Measurements from ENCODE around the gene GRM2. TPM values are rescaled to one million over a fixed set of nuclear protein-coding genes. Genes with fewer than 3 reads are reported as not detected.

The GRM2 gene
- total RNA-seq, 1 experiment from 2014 or later, result not detected

DNA sequence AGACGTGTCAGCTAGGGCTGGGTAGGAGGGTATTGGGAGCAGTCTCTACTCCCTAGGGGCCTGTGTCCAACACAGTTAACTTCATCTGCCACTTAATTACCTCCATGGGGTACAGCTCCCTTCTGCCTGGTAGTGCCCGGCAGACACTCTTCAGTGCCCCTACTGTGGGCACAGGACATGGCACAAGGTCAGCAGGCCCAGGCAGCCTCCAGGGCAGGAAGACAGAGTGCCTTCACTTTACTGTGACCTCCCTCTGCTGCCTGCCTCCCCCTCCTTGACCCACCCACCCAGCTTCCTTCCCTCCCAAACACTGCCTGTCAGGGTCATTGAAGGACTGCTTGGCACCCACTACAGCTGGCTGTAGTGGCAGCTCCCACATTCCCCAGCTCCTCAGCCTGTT lies 6.5 kb upstream of the GRM2 start:
- in situ Hi-C loops (cut with HindIII; ENCODE audit: low pct_unique_long_range_greater_than_20kb, low sequenced_read_pairs), result no loop called here
- no peak for DNase-seq (ENCODE audit: low read depth)

DNA sequence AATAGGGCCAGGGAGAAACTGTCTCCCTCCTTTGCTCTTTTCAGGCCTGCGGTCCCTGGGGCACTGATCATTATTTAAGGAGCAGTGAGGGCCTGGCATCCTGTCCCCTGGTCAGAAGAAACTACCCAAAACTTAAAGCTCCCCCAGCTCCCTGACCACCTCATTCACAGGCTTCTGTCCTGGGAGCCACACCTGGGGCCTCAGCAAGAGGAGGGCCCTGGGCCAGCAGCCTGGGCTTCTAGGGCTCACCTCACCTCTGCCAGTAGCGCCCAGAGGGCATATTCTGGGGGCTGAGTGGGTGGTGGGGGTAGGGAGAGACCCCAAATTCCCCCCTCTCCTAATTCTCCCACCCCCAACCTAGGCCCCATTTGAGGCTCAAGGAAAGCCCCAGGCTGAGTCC lies 4.7 kb upstream of the GRM2 start:
- DNase-seq (ENCODE audit: low read depth), result no peak
- in situ Hi-C loops (cut with HindIII; ENCODE audit: low pct_unique_long_range_greater_than_20kb, low sequenced_read_pairs), result no loop called here

DNA sequence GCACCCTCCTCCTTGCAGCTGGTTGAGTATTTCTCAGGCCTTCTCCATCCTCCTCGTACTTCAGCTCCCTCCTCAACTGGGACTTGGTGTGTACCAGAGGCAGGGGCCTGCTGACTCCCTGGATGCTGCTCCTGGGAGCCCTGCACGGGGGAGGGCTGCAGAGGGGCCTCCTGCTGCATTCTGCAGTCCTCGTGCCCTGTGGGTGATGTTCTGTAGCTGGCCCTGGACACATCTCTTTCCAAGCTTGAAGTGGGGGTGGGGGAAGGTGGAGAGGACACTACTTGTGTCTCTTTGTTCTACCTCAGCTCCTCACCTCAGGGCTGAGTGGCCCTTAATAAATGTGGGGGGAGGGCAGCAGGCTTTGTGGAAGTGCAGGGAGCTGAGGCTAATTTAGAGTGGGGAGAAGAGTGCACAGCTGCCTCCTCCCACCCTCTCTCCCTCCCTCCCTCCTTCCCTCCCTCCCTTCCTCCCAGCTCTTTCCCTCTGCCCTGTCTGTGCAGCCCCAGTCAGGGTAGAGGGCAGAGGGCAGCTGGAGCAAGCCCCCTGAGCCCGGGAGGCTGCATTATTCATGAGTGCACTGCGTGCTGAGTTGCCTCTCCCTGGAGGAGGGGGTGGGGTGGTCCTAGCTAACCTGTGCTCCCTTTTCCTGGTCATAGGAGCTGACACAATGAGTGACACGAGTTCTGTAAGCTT lies 3.7 kb upstream of the GRM2 start:
- in situ Hi-C loops (cut with HindIII; ENCODE audit: low pct_unique_long_range_greater_than_20kb, low sequenced_read_pairs), result no loop called here
- no peak for DNase-seq (ENCODE audit: low read depth)

DNA sequence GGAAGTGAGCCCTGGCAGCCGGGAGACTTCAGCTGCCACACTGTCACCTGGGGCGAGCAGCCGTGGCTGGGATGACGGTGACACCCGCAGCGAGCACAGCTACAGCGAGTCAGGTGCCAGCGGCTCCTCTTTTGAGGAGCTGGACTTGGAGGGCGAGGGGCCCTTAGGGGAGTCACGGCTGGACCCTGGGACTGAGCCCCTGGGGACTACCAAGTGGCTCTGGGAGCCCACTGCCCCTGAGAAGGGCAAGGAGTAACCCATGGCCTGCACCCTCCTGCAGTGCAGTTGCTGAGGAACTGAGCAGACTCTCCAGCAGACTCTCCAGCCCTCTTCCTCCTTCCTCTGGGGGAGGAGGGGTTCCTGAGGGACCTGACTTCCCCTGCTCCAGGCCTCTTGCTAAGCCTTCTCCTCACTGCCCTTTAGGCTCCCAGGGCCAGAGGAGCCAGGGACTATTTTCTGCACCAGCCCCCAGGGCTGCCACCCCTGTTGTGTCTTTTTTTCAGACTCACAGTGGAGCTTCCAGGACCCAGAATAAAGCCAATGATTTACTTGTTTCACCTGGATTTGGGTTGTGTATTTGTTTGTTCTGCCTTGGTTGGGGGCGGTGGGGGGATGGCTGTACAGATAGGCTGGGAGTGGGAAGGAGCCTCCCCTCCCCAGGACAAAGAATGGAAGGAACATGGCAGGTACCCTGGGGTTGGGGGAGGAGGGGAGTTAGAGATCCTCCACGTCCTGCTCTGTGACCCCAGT lies 2.9 kb upstream of the GRM2 start:
- DNase-seq (ENCODE audit: low read depth), result no peak
- in situ Hi-C loops (cut with HindIII; ENCODE audit: low pct_unique_long_range_greater_than_20kb, low sequenced_read_pairs), result no loop called here

DNA sequence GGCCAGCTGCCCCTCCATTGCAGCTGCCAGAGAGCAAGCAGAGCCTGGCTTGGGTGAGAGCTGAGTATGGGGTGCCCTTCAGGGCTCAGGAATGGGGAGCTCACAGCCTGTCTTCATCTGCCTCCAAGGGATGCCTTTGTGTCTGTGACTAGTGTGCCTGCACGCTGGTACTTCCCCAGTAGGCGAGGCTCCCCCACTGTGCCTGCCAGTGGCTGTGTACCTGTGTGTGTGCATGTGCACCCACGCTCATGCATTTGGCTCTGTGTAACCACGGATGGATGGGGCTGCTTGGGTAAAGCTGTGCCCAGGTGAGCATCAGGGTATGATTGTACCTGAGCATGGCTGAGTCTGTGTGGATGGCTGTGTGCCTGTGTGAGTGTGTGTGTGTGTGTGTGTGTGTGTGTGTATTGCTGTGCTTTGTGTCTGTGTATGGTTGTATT lies 2.3 kb upstream of the GRM2 start:
- DNase-seq (ENCODE audit: low read depth), result no peak
- in situ Hi-C loops (cut with HindIII; ENCODE audit: low pct_unique_long_range_greater_than_20kb, low sequenced_read_pairs), result no loop called here

DNA sequence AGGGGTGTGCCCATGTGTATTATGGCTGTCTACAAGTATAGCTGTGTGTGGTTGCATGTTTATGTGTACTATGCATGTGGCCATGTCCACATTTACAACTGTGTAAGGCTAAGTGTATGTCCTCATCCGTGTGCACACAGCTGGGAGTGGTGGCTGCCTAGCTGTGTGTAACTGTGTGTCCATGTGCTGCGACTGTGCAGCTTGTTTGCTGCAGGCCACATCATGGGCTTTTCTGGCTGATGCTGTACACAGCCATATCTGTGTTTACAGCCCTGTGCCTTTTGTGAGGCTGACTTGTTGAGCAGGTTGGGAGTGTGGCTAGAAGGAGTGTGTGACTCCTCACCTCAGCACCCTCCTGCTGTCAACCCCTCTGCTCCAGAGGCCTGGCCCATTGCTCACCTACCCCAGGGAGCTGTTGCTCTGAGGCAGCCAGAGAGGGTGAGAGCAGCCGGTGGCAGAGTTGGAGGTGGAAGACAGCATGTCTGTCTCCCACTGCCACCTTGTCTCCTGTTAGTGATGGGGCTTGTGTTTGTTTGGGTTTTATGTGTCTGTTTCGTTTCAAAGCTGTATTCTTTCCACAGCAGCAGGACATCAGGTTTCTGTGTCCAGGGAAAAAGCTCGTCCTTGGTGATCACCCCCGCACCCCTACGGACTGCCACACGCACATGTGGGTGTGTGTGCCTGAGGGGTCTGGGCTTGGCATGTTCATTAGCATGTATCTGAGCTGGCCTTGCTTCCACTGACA lies 1.4 kb upstream of the GRM2 start:
- in situ Hi-C loops (cut with HindIII; ENCODE audit: low pct_unique_long_range_greater_than_20kb, low sequenced_read_pairs), result no loop called here
- no peak for DNase-seq (ENCODE audit: low read depth)

DNA sequence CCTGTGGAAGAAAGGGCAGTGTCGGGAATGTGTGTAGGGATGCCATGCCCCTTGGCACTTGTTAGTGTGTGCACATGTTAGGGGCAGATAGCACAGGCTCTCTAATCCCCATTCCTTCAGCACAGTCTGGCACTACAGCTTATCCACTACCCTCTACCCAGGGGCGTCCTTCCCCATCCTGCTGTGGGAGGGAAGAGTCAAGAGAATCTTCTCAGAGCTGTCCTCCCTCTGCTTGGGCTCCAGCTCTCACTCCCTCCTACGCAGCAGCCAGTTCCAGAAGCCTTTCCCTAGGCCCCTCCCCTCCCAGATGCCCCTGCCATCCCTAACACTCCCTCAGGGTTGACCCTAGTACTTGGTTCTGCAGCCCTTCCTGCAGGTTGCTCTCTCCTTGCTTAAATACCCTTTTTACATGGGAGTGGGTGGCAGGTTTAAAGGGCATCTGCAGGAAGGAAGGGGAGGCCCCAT lies 815 bp upstream of the GRM2 start:
- DNase-seq (ENCODE audit: low read depth), result no peak
- in situ Hi-C loops (cut with HindIII; ENCODE audit: low pct_unique_long_range_greater_than_20kb, low sequenced_read_pairs), result no loop called here

DNA sequence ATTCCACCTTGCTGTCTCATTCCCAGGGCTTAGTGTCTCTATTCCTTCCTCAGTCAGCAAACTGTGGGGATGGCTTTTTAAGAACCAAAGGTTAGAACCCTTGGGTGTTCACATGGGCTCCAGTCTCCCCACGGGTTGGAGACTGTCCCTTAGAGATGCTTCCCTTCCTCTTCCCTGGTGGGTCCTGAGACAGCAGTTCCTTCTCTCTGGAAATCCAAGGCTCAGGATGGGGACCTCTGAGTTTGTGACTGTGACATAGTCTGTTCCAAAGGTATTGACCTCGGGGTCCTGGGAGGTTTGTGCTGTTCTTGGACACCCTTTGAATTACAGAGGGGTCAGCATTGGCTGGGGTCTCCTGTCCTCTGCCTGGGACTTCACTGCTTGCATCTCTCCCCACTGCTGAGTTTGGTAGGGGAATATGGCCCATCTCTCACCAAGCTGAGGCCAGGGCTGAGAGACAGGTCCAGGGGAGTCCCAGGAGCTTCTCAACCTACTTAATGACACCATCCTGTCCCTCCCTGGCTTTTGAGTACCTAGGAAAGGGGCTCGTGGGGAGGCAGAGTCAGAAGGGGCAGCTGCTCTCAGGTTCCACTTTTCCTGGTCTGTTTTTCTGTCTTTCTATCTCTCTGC lies 1.5 kb downstream of the GRM2 start:
- in situ Hi-C loops (cut with HindIII; ENCODE audit: low pct_unique_long_range_greater_than_20kb, low sequenced_read_pairs), result no loop called here
- no peak for DNase-seq (ENCODE audit: low read depth)

DNA sequence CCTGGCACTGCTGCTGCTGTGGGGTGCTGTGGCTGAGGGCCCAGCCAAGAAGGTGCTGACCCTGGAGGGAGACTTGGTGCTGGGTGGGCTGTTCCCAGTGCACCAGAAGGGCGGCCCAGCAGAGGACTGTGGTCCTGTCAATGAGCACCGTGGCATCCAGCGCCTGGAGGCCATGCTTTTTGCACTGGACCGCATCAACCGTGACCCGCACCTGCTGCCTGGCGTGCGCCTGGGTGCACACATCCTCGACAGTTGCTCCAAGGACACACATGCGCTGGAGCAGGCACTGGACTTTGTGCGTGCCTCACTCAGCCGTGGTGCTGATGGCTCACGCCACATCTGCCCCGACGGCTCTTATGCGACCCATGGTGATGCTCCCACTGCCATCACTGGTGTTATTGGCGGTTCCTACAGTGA lies 2.1 kb downstream of the GRM2 start:
- DNase-seq (ENCODE audit: low read depth), result no peak
- in situ Hi-C loops (cut with HindIII; ENCODE audit: low pct_unique_long_range_greater_than_20kb, low sequenced_read_pairs), result no loop called here

DNA sequence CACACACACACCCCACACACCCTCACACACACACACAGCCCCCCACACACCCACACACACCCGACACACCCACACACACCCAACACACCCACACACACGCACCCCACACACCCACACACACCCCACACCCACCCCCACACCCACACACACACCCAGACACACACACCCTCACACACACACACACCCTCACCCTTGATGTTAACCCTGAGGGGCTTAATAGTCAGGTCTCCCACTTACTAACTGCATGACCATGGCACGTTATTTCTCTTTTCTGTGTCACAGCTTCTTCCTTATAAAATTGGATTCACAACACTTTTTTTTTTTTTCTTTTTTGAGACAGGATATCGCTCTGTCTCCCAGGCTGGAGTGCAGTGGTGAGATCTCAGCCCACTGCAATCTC lies 2.8 kb downstream of the GRM2 start:
- in situ Hi-C loops (cut with HindIII; ENCODE audit: low pct_unique_long_range_greater_than_20kb, low sequenced_read_pairs), result no loop called here
- DNase-seq (ENCODE audit: low read depth), result no peak

DNA sequence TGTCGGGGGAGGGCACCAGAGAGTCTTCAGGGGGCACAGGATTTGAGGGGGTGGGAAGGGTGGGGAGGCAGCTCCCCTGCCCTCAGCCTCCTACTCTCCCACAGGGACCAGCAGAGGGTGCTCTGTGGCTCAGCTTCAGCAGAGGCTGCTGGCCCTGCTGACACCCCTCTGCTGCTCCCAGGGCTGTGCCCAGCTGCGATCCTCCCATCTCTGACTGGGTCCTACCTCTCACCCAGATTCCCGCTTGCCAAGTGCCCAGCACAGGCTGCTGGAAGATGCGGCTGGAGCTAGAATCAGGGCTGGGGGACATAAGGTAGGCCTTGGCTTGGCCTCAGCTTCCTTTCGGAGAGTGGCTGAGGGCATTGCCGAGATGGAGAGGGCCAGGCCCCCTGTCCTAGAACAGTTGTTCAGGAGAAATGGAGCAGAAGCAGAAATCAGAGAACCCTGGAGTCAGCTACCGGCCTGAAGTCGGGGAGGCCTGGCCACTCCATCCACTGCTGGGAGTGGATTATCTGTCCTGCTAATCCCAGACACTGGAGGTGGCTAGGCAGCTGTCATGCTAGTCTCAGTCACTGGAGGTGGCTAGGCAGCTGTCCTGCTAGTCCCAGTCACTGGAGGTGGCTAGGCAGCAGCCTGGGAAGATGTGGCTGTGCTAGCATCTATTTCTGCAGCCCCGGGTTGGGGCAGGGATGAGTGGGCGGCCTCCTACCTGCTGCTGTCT lies 3.9 kb downstream of the GRM2 start:
- no peak for DNase-seq (ENCODE audit: low read depth)
- in situ Hi-C loops (cut with HindIII; ENCODE audit: low pct_unique_long_range_greater_than_20kb, low sequenced_read_pairs), result no loop called here

DNA sequence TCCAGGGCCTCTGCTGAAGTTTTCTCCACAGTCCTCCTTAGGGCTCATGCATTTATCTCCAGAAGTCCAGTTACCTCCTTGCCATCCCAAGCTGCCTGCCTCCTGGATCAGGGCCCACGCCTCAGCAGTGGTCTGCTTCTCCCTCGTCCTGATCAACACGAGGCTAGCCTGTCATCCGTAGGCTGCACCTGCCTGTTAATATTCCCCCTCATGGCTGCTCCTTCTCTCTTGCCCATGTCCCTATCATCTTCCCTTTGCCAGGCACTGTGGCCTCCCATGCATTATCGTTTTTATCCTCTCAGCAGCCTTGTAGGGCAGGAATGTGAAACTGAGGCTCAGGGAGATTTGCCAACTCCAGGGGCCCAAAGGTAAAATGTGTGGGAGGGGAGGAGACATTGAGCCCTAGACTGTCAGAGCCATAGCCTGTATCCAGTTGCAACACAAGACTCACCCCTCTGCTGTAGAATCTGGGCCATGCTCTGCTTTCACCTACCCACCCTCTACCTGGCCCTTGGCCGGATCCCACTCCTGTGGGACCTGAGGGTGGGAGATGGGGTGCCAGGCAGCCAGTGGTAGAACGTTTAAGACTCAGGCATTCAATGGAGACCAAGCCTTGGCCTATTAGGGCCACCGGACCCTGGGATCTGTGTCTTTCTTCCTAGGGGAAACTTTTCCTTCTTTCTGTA lies 4.6 kb downstream of the GRM2 start:
- in situ Hi-C loops (cut with HindIII; ENCODE audit: low pct_unique_long_range_greater_than_20kb, low sequenced_read_pairs), result no loop called here
- DNase-seq (ENCODE audit: low read depth), result no peak

DNA sequence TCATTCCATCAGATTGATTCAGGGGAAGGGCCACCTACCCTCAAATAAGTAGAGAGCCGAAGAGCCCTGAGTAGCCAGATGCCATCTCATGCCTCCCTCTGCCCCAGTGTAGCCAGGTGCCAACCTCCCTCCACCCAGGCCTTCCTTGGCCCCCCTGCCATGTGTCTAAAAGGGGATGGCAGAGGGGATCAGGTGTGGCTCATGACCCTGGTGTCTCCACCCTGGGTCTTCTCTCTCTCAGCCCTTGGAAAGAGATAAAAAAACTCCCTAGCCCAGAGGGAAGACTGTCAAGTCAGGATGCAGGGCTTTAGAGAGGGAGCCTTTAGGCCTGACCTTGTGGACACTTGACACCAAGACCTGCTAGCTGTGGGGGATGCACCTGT lies 5.2 kb downstream of the GRM2 start:
- in situ Hi-C loops (cut with HindIII; ENCODE audit: low pct_unique_long_range_greater_than_20kb, low sequenced_read_pairs), result no loop called here
- no peak for DNase-seq (ENCODE audit: low read depth)

DNA sequence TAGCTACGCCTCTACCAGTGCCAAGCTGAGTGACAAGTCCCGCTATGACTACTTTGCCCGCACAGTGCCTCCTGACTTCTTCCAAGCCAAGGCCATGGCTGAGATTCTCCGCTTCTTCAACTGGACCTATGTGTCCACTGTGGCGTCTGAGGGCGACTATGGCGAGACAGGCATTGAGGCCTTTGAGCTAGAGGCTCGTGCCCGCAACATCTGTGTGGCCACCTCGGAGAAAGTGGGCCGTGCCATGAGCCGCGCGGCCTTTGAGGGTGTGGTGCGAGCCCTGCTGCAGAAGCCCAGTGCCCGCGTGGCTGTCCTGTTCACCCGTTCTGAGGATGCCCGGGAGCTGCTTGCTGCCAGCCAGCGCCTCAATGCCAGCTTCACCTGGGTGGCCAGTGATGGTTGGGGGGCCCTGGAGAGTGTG lies 5.7 kb downstream of the GRM2 start:
- in situ Hi-C loops (cut with HindIII; ENCODE audit: low pct_unique_long_range_greater_than_20kb, low sequenced_read_pairs), result no loop called here

DNA sequence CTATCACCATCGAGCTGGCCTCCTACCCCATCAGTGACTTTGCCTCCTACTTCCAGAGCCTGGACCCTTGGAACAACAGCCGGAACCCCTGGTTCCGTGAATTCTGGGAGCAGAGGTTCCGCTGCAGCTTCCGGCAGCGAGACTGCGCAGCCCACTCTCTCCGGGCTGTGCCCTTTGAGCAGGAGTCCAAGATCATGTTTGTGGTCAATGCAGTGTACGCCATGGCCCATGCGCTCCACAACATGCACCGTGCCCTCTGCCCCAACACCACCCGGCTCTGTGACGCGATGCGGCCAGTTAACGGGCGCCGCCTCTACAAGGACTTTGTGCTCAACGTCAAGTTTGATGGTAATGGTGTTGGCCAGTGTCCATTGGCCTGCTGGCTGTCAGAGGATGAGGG lies 6.1 kb downstream of the GRM2 start:
- in situ Hi-C loops (cut with HindIII; ENCODE audit: low pct_unique_long_range_greater_than_20kb, low sequenced_read_pairs), result no loop called here
- DNase-seq (ENCODE audit: low read depth), result no peak

More for the DNA sequence above, 5.7 kb downstream of the GRM2 start:
- DNase-seq (ENCODE audit: low read depth), result no peak

DNA sequence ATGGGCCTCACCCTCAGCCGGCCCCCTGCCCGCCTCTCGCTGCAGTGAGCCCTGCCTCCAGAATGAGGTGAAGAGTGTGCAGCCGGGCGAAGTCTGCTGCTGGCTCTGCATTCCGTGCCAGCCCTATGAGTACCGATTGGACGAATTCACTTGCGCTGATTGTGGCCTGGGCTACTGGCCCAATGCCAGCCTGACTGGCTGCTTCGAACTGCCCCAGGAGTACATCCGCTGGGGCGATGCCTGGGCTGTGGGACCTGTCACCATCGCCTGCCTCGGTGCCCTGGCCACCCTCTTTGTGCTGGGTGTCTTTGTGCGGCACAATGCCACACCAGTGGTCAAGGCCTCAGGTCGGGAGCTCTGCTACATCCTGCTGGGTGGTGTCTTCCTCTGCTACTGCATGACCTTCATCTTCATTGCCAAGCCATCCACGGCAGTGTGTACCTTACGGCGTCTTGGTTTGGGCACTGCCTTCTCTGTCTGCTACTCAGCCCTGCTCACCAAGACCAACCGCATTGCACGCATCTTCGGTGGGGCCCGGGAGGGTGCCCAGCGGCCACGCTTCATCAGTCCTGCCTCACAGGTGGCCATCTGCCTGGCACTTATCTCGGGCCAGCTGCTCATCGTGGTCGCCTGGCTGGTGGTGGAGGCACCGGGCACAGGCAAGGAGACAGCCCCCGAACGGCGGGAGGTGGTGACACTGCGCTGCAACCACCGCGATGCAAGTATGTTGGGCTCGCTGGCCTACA lies 8.5 kb downstream of the GRM2 start:
- DNase-seq (ENCODE audit: low read depth), result no peak
- in situ Hi-C loops (cut with HindIII; ENCODE audit: low pct_unique_long_range_greater_than_20kb, low sequenced_read_pairs), result no loop called here

DNA sequence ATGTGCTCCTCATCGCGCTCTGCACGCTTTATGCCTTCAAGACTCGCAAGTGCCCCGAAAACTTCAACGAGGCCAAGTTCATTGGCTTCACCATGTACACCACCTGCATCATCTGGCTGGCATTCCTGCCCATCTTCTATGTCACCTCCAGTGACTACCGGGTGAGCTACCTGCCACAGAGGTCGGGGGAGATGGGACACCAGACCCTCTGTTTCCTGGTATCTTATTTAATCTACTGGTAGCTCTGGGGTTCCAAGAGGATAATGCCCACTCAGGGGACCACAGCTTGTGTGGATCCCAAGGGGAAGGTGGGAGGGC lies 9.1 kb downstream of the GRM2 start:
- in situ Hi-C loops (cut with HindIII; ENCODE audit: low pct_unique_long_range_greater_than_20kb, low sequenced_read_pairs), result no loop called here

More for the DNA sequence above, 9.1 kb downstream of the GRM2 start:
- DNase-seq (ENCODE audit: low read depth), result no peak
